Measurements from ENCODE around the gene ZIC2.
"Not testable (repeated sequence)": the region's sequence is repeated elsewhere in the genome, so short reads cannot be mapped to it uniquely, and the experiment has no call there.

ZIC2 gene

GRCh38 chr13:99981735-99982035, at the start of gene ZIC2:
Gene ZIC2, plus strand, starts transcription at chr13:99981784. Its CDS starts 281 bp downstream, at chr13:99982065.
- ATAC-seq, result no peak
- Mint-ChIP-seq H3K27me3 (peaks cover 55% of the 10 kb centered on the region), H3K4me3 (peak within 1 kb of the TSS; percentile 63), H3K4me1 (no peaks in the 10 kb centered on the region), H3K9me3 (no peaks in the 10 kb centered on the region), H3K27ac (no peak within 1 kb of the TSS), H3K36me3 (no peaks in the 10 kb centered on the region)

GRCh38 chr13:99932912-99933311, 48.7 kb upstream of the ZIC2 start:
- no peak for ATAC-seq
- Mint-ChIP-seq H3K27me3 (peaks cover 26% of the 10 kb centered on the region), H3K36me3 (no peaks in the 10 kb centered on the region), H3K4me1 (no peaks in the 10 kb centered on the region), H3K4me3 (no peak overlapping the region), H3K9me3 (no peaks in the 10 kb centered on the region), H3K27ac (no peak overlapping the region)

DNA sequence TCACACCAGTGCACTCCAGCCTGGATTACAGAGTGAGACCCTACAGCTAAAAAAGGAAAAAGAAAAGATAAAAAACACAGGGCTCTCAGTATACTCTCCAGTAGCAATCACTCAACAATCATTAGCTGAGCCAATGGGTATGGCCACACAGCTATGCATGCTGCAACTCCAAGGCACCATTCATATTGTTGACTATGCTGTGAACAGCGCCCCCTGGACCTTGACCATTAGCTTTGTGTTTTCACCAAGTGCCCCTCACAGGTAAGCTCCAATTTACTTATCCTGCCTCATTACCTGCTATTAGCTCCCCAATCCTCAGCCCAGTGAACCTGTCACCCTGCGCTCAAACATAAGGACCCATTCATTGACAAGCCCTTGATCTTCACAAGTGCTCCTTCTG, 45.8 kb upstream of the ZIC2 start:
- Mint-ChIP-seq H3K27ac (no peak overlapping the region), H3K9me3 (no peaks in the 10 kb centered on the region), H3K4me1 (no peaks in the 10 kb centered on the region), H3K27me3 (peaks cover 23% of the 10 kb centered on the region), H3K36me3 (no peaks in the 10 kb centered on the region), H3K4me3 (no peak overlapping the region)
- no peak for ATAC-seq

DNA sequence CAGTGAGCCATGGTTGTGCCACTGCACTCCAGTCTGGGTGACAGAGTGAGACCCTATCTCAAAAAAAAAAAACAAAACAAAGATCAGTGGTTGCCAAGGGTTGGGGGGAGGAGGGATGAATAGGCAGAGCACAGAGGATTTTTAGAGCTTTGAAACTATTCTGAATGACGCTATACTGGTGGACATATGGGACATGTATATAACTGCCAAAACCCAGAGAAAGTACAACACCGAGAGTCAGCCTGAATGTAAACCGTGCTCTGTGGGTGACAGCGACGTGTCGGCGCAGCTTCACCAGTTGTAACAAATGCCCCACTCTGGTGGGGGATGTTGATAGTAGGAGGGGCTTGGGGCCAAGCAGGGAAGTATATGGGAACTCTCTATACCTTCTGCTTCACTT, 42.9 kb upstream of the ZIC2 start:
- Mint-ChIP-seq H3K36me3 (no peaks in the 10 kb centered on the region), H3K27me3 (peaks cover 29% of the 10 kb centered on the region), H3K27ac (no peak overlapping the region), H3K4me3 (no peak overlapping the region), H3K9me3 (no peaks in the 10 kb centered on the region), H3K4me1 (no peaks in the 10 kb centered on the region)
- ATAC-seq, result peak; percentile 44

GRCh38 chr13:99941086-99941485, 40.5 kb upstream of the ZIC2 start:
- Mint-ChIP-seq H3K36me3 (no peaks in the 10 kb centered on the region), H3K4me1 (no peaks in the 10 kb centered on the region), H3K4me3 (no peak overlapping the region), H3K9me3 (no peaks in the 10 kb centered on the region), H3K27me3 (peaks cover 46% of the 10 kb centered on the region), H3K27ac (no peak overlapping the region)
- ATAC-seq, result no peak

DNA sequence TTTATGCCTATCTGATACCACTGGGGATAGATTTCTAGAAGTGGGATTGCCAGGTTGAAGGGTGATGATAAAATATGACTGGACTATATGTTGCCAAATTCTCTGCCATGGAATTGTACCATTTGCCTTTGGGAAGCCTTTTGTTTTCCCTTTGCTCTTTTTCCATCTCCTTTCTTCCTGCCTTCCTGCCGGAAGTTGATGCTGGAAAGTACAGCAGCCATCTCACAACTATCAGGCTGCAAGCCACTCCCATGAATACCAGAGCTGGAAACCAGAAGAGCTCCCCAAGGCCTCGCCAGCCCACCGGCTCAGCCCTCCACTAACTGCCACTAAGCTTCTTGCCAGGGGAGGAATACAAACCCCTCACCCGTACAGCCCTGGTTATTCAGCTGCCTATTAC, 39.7 kb upstream of the ZIC2 start:
- H3K36me3 Mint-ChIP-seq, result no peaks in the 10 kb centered on the region
- no peak overlapping the region for H3K4me3 Mint-ChIP-seq
- no peak for ATAC-seq
- no peaks in the 10 kb centered on the region for H3K9me3 Mint-ChIP-seq
- peaks cover 54% of the 10 kb centered on the region for H3K27me3 Mint-ChIP-seq
- H3K27ac Mint-ChIP-seq, result no peak overlapping the region
- H3K4me1 Mint-ChIP-seq, result no peaks in the 10 kb centered on the region

DNA sequence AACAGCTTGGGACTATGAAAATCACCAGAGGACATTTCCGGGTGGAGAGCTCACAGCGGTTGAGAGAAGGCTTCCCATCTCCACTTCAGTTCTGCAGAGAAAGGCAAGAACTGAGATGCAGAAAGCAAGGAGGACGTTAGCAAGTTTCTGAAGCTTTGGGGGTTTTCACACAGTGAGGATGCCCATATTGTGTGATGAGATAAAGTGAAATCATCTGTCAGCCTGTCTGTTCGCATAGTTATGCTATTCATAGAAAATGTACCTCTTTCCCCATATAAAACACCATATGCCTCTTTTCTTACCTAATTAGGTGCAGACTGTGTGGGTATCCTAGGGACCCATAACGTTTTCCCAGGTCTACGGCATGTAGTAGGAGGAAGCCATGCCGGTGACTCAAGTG, 37.5 kb upstream of the ZIC2 start:
- Mint-ChIP-seq H3K36me3 (no peaks in the 10 kb centered on the region), H3K4me3 (no peak overlapping the region), H3K27me3 (peaks cover 65% of the 10 kb centered on the region), H3K9me3 (no peaks in the 10 kb centered on the region), H3K4me1 (no peaks in the 10 kb centered on the region), H3K27ac (no peak overlapping the region)
- ATAC-seq, result no peak

GRCh38 chr13:99944606-99945005, 37.0 kb upstream of the ZIC2 start:
- no peak overlapping the region for H3K4me3 Mint-ChIP-seq
- H3K27ac Mint-ChIP-seq, result no peak overlapping the region
- H3K9me3 Mint-ChIP-seq, result no peaks in the 10 kb centered on the region
- ATAC-seq, result no peak
- H3K36me3 Mint-ChIP-seq, result no peaks in the 10 kb centered on the region
- H3K27me3 Mint-ChIP-seq, result peaks cover 70% of the 10 kb centered on the region
- no peaks in the 10 kb centered on the region for H3K4me1 Mint-ChIP-seq

GRCh38 chr13:99945515-99945914, 36.1 kb upstream of the ZIC2 start:
- H3K4me1 Mint-ChIP-seq, H3K4me3 Mint-ChIP-seq, H3K27ac Mint-ChIP-seq, H3K9me3 Mint-ChIP-seq, H3K36me3 Mint-ChIP-seq, ATAC-seq: not testable (repeated sequence)
- peaks cover 74% of the 10 kb centered on the region for H3K27me3 Mint-ChIP-seq

DNA sequence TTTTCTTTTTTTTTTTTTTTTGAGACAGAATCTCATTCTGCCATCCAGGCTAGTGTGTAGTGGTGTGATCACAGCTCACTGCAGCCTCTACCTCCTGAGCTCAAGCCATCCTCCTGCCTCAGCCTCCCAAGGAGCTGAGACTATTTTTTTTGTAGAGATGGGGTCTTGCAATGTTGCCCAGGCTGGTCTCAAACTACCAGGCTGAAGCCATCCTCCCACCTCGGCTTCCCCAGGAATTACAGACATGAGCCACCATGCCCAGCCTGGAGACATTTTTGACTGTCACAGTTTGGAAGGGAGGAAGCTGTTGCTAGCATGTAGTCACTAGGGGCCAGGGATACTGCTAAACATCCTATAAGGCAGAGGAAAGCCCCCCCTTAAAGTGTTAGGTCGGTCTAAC, 33.9 kb upstream of the ZIC2 start:
- Mint-ChIP-seq H3K4me1 (no peaks in the 10 kb centered on the region), H3K27me3 (peaks cover 64% of the 10 kb centered on the region), H3K36me3 (no peaks in the 10 kb centered on the region), H3K9me3 (peaks cover 2% of the 10 kb centered on the region), H3K4me3 (no peak overlapping the region), H3K27ac (no peak overlapping the region)
- no peak for ATAC-seq

GRCh38 chr13:99948411-99948810, 33.2 kb upstream of the ZIC2 start:
- Mint-ChIP-seq H3K4me3 (no peak overlapping the region), H3K9me3 (peaks cover 2% of the 10 kb centered on the region), H3K36me3 (no peaks in the 10 kb centered on the region), H3K27me3 (peaks cover 71% of the 10 kb centered on the region), H3K4me1 (no peaks in the 10 kb centered on the region), H3K27ac (no peak overlapping the region)
- ATAC-seq, result no peak

- Mint-ChIP-seq H3K4me3 (no peak overlapping the region), H3K27ac (no peak overlapping the region), H3K9me3 (peaks cover 2% of the 10 kb centered on the region), H3K4me1 (no peaks in the 10 kb centered on the region), H3K36me3 (no peaks in the 10 kb centered on the region), H3K27me3 (peaks cover 78% of the 10 kb centered on the region)
- ATAC-seq, result no peak
Observed at GRCh38 chr13:99948907-99949678, 32.5 kb upstream of the ZIC2 start.

GRCh38 chr13:99949679-99950413, 31.7 kb upstream of the ZIC2 start:
- Mint-ChIP-seq H3K36me3 (no peaks in the 10 kb centered on the region), H3K9me3 (peaks cover 2% of the 10 kb centered on the region)
- ATAC-seq, result no peak

GRCh38 chr13:99951666-99952065, 29.9 kb upstream of the ZIC2 start:
- H3K27ac Mint-ChIP-seq, H3K4me1 Mint-ChIP-seq, ATAC-seq, H3K4me3 Mint-ChIP-seq, H3K36me3 Mint-ChIP-seq, H3K9me3 Mint-ChIP-seq: not testable (repeated sequence)
- peaks cover 80% of the 10 kb centered on the region for H3K27me3 Mint-ChIP-seq

More at GRCh38 chr13:99949679-99950413, 31.7 kb upstream of the ZIC2 start:
- Mint-ChIP-seq H3K4me1 (no peaks in the 10 kb centered on the region), H3K4me3 (no peak overlapping the region), H3K27ac (no peak overlapping the region), H3K27me3 (peaks cover 77% of the 10 kb centered on the region)

DNA sequence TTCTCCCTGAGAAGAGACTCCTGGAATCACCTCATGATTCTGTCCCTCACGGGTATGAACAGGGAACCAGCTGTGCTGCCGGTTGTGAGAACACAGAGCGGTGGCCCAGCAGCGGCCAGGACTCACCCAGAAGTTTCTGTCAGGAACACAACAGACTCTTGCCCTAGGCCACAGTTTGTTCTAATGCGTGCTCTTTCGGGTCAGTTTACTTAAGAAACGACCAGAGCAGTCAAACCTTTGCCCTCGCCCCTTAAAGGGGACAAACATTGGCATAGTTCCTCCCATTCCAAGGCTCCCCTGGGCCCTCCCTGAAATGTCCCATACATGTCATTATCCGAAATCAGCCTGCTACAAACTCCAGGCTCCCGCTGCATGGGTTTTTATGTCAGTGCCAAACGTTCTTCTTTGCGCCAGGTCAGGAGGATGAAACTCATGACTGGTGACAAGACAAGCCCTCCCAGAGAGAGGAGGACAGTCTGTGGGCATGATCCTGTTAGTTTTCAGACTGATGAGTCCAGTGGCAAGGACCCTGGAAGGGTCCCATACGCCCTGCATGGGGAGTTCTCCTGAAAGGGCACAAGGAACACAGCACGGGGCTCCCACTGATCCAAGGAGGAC, 28.3 kb upstream of the ZIC2 start:
- no peak overlapping the region for H3K27ac Mint-ChIP-seq
- no peaks in the 10 kb centered on the region for H3K36me3 Mint-ChIP-seq
- peaks cover 80% of the 10 kb centered on the region for H3K27me3 Mint-ChIP-seq
- H3K4me1 Mint-ChIP-seq, result peaks cover 12% of the 10 kb centered on the region
- no peak for ATAC-seq
- no peak overlapping the region for H3K4me3 Mint-ChIP-seq
- peaks cover 2% of the 10 kb centered on the region for H3K9me3 Mint-ChIP-seq

Measured in stimulated activated memory B cell treated with anti-CD40 and anti-IgM and Interleukin-4, amounts not matched to agents 10 μg/mL and 1 μg/mL and 100 μg/mL, for 72 hours (primary cell).